HT-29 (cell line): Measurements from ENCODE around the gene C1orf146. TPM values are rescaled to one million over a fixed set of nuclear protein-coding genes. Genes with fewer than 3 reads are reported as not detected.
A peak's percentile ranks its signal among the peaks of the same experiment; 100 is the strongest.
"Not testable (repeated sequence)": the region's sequence is repeated elsewhere in the genome, so short reads cannot be mapped to it uniquely, and the experiment has no call there.

ENCODE experiments used
- DNase-seq: peaks from one replicate; pipeline ENCODE4 v3.0.0-alpha.2; 2015; ENCODE audit warnings: low spot score
- total RNA-seq: library from RNA; depleted of rRNA; stranded (reverse); fragments of >200 nt; shearing (Covaris generic); gene quantifications from 2 replicates; pipeline ENCODE4 v1.2.3, GENCODE V29; 2014; rRNA removed

The C1orf146 gene
- total RNA-seq, 1 experiment from 2014 or later: not detected

DNA sequence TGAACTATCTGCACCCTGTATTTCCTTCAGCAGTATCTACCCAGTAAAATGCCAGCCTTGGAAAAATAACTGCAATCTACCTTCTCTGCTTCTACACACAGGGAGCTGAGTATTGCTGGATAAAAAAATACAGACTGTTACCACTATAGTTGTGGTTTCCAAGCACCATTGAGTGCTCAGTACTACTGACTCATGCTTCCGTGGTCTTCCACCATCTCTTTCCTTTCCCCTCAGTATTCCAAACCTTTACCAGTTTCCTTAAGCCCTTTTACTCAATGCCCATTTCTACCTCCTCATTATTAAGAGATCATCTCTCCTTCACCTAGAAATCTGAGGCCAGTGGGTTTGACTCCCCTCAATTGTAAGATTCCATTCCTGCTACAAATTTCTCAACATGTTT is 57.2 kb downstream of the C1orf146 start:
- DNase-seq: no peak

DNA sequence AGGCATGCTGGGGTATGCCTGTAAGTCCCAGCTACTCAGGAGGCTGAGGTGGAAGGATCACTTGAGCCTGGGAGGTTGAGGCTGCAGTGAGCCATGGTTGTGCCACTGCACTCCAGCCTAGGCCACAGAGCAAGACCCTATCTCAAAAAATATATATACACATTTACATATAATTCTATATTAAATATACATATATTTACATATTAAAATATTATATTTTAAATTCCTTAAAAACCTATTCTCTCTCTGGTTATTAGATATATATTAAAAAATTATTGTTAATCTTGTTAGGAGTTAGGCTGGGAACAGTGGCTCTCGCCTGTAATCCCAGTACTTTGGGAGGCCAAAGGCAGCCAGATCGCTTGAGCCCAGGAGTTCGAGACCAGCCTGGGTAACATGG is 58.4 kb downstream of the C1orf146 start:
- DNase-seq: no peak

- DNase-seq: no peak
Observed at GRCh38 chr1:92277105-92277723, 59.5 kb downstream of the C1orf146 start.

- DNase-seq: not testable (repeated sequence)
Observed at GRCh38 chr1:92279781-92280180, 62.1 kb downstream of the C1orf146 start.

- DNase-seq: not testable (repeated sequence)
Observed at GRCh38 chr1:92281411-92281810, 63.7 kb downstream of the C1orf146 start.

- peak; percentile 71 for DNase-seq
Observed at GRCh38 chr1:92291372-92291999, 73.8 kb downstream of the C1orf146 start.

Other genes with a start within 250 kb of the C1orf146 start
- gene EPHX4, start 187.9 kb upstream of the C1orf146 start, total RNA-seq: 0.41 TPM in 1 of 2 replicates, not detected in the other
- 0.18 and 0.23 TPM in 2 replicates for gene SETSIP, start 142.5 kb upstream of the C1orf146 start, total RNA-seq
- 0.86 and 0.94 TPM in 2 replicates for gene BTBD8, start 137.6 kb upstream of the C1orf146 start, total RNA-seq
- gene GLMN, start 81.1 kb downstream of the C1orf146 start, total RNA-seq: 2.3 and 3.2 TPM in 2 replicates
- 0.86 and 1.3 TPM in 2 replicates for gene RPAP2, start 81.1 kb downstream of the C1orf146 start, total RNA-seq